ENCODE results near the gene DRG2.

DRG2 gene

DNA sequence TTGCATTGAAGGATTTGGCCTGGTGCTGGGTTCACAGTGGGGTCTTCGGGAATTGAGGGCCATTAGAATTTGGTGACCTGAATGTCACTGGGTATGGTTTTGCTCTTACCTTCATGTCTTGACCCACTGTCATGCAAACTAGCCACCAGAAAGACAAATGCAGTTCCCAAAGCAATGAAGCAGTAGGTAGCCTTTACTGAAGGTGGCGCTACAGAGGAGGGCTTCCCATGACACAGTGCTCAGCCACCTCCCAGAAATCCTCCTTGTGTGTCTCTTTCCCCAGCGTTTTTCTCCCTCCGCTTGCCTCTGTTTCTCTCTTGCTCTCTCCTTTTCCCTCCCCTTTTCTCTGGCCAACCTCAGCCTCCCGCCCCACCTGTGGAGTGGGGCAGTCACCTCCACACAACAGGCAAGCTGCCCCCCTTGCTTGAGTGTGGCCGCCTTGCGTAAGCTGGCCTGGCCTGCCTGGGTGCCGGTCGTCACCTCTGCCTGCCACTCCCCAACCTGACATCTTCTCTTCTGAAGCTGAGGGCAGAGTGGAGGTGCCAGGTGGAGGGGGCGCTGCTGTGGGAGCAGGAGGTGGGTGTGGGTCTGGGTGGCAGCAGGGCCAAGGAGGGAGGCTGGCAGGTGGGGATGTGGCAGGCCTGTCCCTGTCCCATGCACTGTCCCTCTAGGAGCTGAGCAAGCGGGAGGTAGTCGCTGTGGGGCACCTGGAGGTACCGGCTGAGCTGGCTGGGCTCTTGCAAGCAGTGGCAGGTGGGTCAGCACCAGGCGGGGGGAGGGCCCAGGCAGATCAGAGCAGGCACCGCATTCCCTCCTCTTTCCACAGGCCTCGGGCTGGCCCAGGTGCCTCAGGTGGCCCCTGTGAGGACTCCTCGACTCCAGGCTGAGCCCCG is 55.5 kb downstream of the DRG2 start:
- no peak for TF ChIP-seq CTCF (IDR thresholded peaks at IDR 0.05; ENCODE audit: control insufficient read depth, extremely low read depth, insufficient read depth)
- no peak for DNase-seq (ENCODE audit: low read depth)
- no peak overlapping the region for H3K4me3 ChIP-seq (ENCODE audit: low read depth, low read length)

GRCh38 chr17:18144261-18144660 is 56.5 kb downstream of the DRG2 start:
- DNase-seq (ENCODE audit: low read depth) = no peak
- no peak for TF ChIP-seq CTCF (IDR thresholded peaks at IDR 0.05; ENCODE audit: control insufficient read depth, extremely low read depth, insufficient read depth)
- H3K4me3 ChIP-seq (ENCODE audit: low read depth, low read length) = no peak overlapping the region

- no peak overlapping the region for H3K4me3 ChIP-seq (ENCODE audit: low read depth, low read length)
- TF ChIP-seq CTCF (IDR thresholded peaks at IDR 0.05; ENCODE audit: control insufficient read depth, extremely low read depth, insufficient read depth) = no peak
- DNase-seq (ENCODE audit: low read depth) = no peak
Measured at GRCh38 chr17:18144855-18145254, 57.1 kb downstream of the DRG2 start.

- no peak for DNase-seq (ENCODE audit: low read depth)
- TF ChIP-seq CTCF (IDR thresholded peaks at IDR 0.05; ENCODE audit: control insufficient read depth, extremely low read depth, insufficient read depth) = no peak
- H3K4me3 ChIP-seq (ENCODE audit: low read depth, low read length) = no peak overlapping the region
Measured at GRCh38 chr17:18145811-18146210, 58.1 kb downstream of the DRG2 start.

- no peak overlapping the region for H3K4me3 ChIP-seq (ENCODE audit: low read depth, low read length)
- DNase-seq (ENCODE audit: low read depth) = no peak
- no peak for TF ChIP-seq CTCF (IDR thresholded peaks at IDR 0.05; ENCODE audit: control insufficient read depth, extremely low read depth, insufficient read depth)
Measured at GRCh38 chr17:18146259-18146658, 58.5 kb downstream of the DRG2 start.

DNA sequence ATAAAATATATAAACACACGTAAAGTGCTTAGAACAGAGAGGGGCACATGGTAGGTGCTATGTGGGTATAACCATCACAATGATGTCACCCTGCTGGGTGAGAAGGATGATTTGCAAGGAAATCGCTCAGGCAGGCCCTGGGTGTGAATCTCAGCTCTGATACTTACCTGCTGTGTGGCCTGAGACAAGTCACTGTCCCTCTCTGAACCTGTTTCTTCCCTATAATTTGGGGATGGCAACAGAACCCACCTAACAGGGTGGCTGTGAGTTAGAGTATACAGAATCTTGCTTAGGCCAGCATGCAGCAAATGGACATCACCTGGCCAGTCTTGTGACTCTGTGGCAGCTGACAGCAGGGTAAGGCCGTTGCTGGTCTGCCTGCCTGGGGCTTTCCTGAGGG is 59.2 kb downstream of the DRG2 start:
- no peak for TF ChIP-seq CTCF (IDR thresholded peaks at IDR 0.05; ENCODE audit: control insufficient read depth, extremely low read depth, insufficient read depth)
- DNase-seq (ENCODE audit: low read depth) = no peak
- no peak overlapping the region for H3K4me3 ChIP-seq (ENCODE audit: low read depth, low read length)

GRCh38 chr17:18148586-18148985 is 60.8 kb downstream of the DRG2 start:
- TF ChIP-seq CTCF (IDR thresholded peaks at IDR 0.05; ENCODE audit: control insufficient read depth, extremely low read depth, insufficient read depth) = no peak
- DNase-seq (ENCODE audit: low read depth) = no peak
- no peak overlapping the region for H3K4me3 ChIP-seq (ENCODE audit: low read depth, low read length)
